Transverse colon (tissue), 4 donors: Measurements from ENCODE around the gene CFAP91. TPM values are rescaled to one million over a fixed set of nuclear protein-coding genes. Genes with fewer than 3 reads are reported as not detected.

Experiments used
- DNase-seq: peaks from one replicate; pipeline ENCODE4 v3.0.0-alpha.2; 2019
- H3K27ac ChIP-seq, 4 donors: fragments of 200-600 bp; sonication (generic); 2 replicates each; pipeline ENCODE4 v1.5.1; 2016 to 2018; ENCODE audit warnings: inconsistent platforms in 4 of 4
- H3K27me3 ChIP-seq: fragments of 200-600 bp; sonication (generic); 2 replicates; pipeline ENCODE4 v1.5.1; 2017; ENCODE audit warnings: inconsistent platforms
- H3K36me3 ChIP-seq, 4 donors: fragments of 200-600 bp; sonication (generic); 2 replicates each; pipeline ENCODE4 v1.5.1; 2017 to 2019; ENCODE audit warnings: inconsistent platforms in 4 of 4
- H3K4me1 ChIP-seq, 4 donors: fragments of 200-600 bp; sonication (generic); 2 replicates each; pipeline ENCODE4 v1.5.1; 2017 to 2020; ENCODE audit warnings: inconsistent platforms in 4 of 4
- H3K4me3 ChIP-seq, 4 donors: fragments of 200-600 bp; sonication (generic); 1 replicate in 1 of 4; 2 replicates in 3 of 4; pipeline versions ENCODE4 v1.5.1 to v1.6.1; 2017 to 2019; ENCODE audit warnings: inconsistent platforms in 4 of 4
- H3K9me3 ChIP-seq, 2 donors: fragments of 200-600 bp; sonication (generic); 2 replicates each; pipeline ENCODE4 v1.5.1; 2017 to 2019; ENCODE audit warnings: inconsistent platforms in 2 of 2
- CTCF ChIP-seq, 5 experiments: fragments of 200-600 bp in 3 of 5; fragments of 450-650 bp in 2 of 5; sonication (generic) in 3 of 5; IDR thresholded peaks; 1 replicate in 2 of 5; 2 replicates in 3 of 5; pipeline ENCODE4 v1.5.1; 2016 to 2017; ENCODE audit warnings: antibody characterized with exemption in 5 of 5, inconsistent platforms in 3 of 5, mild to moderate bottlenecking in 2 of 5, moderate library complexity in 1 of 5
- EP300 ChIP-seq: sonication (generic); formaldehyde crosslinking; IDR thresholded peaks from one replicate; pipeline ENCODE4 v1.6.1; 2017; ENCODE audit warnings: antibody characterized with exemption, low read depth
- POLR2A ChIP-seq: fragments of 450-650 bp; IDR thresholded peaks from one replicate; pipeline ENCODE4 v1.6.1; 2016; ENCODE audit warnings: antibody characterized with exemption, mild to moderate bottlenecking, moderate library complexity
- POLR2AphosphoS5 ChIP-seq, 3 donors: sonication (generic); formaldehyde crosslinking; IDR thresholded peaks; one replicate each; pipeline ENCODE4 v1.6.1; 2016; ENCODE audit warnings: antibody characterized with exemption in 3 of 3
- WGBS, 2 donors: methylation state at CpG; one replicate each; pipeline ENCODE4 v1.1.5; 2018; ENCODE audit warnings: low coverage in 1 of 2; 5-methylcytosine and 5-hydroxymethylcytosine counted together
- in situ Hi-C, 4 donors: fragments of 200-750 bp; cut with MboI; loops; one replicate each; pipeline versions ENCODE4 v1.15.0 to v1.15.1; 2017; ENCODE audit warnings: low sequenced_read_pairs in 3 of 4, low pct_ligation_motif_present in 1 of 4, low pct_unique_long_range_greater_than_20kb in 1 of 4
- intact Hi-C: fragments of 100-400 bp; cut with DNase I; formaldehyde crosslinking; loops from one replicate; pipeline ENCODE4 v1.15.1; 2023; ENCODE audit warnings: low total_unique reads
- total RNA-seq, 4 donors: library from RNA; depleted of rRNA; stranded (reverse); fragments of >200 nt; gene quantifications; one replicate each; pipeline ENCODE4 v1.1.0, GENCODE V29; 2016

The CFAP91 gene
- total RNA-seq: 1 to 10 TPM in 2 of 4 donors, not detected in 2; 1.4 to 5.4 TPM

- WGBS, 2 donors: 14 to 22% methylated on average over 1 to 48 of the region's 59 CpGs
- in situ Hi-C loops (no loop called here), intact Hi-C loops (no loop called here)
- H3K36me3 ChIP-seq: no peaks in the 10 kb centered on the region
- H3K4me1 ChIP-seq: peaks cover 0 to 32% (median 10%) of the 10 kb centered on the region in 4 donors
- H3K27ac ChIP-seq: peak within 1 kb of the TSS in 3 of 4 donors; percentile 25 to 53 (median 44)
- DNase-seq: peak; percentile 98
- TF ChIP-seq CTCF (IDR thresholded peaks at IDR 0.05) (no peak), POLR2AphosphoS5 (IDR thresholded peaks at IDR 0.05) (peak in 2 of 3 donors; percentile 13 to 44), EP300 (no peak), POLR2A (no peak)
- peaks cover 6% of the 10 kb centered on the region for H3K27me3 ChIP-seq
- H3K4me3 ChIP-seq: peak within 1 kb of the TSS; percentile 18 to 54 (median 32)
- no peaks in the 10 kb centered on the region for H3K9me3 ChIP-seq
Observed at GRCh38 chr3:119702530-119703527, at the start of gene CFAP91. Gene CFAP91 (plus strand): TSS chr3:119703022. CDS start chr3:119703099, 77 bp downstream.

GRCh38 chr3:119653876-119654275, 48.9 kb upstream of the CFAP91 start:
- H3K27me3 ChIP-seq: no peaks in the 10 kb centered on the region
- intact Hi-C loops (no loop called here), in situ Hi-C loops (no loop called here)
- 34 to 42% methylated on average over 2 of the region's 2 CpGs for WGBS, 2 donors
- H3K4me1 ChIP-seq: peaks cover 0 to 3% (median 0%) of the 10 kb centered on the region in 4 donors
- no peak overlapping the region for H3K4me3 ChIP-seq
- H3K9me3 ChIP-seq: no peaks in the 10 kb centered on the region
- DNase-seq: no peak
- H3K27ac ChIP-seq: no peak overlapping the region
- TF ChIP-seq POLR2A (no peak), EP300 (no peak), CTCF (IDR thresholded peaks at IDR 0.05) (no peak), POLR2AphosphoS5 (IDR thresholded peaks at IDR 0.05) (no peak)
- H3K36me3 ChIP-seq: no peaks in the 10 kb centered on the region

- no peak for DNase-seq
- Histone ChIP-seq H3K4me3 (peak overlapping the region in 1 of 4 donors; percentile 14), H3K4me1 (peaks cover 0 to 10% (median 0%) of the 10 kb centered on the region in 4 donors), H3K27ac (peak overlapping the region in 3 of 4 donors; percentile 10 to 84 (median 75)), H3K36me3 (no peaks in the 10 kb centered on the region), H3K27me3 (no peaks in the 10 kb centered on the region), H3K9me3 (no peaks in the 10 kb centered on the region)
- intact Hi-C loops: no loop called here
- no peak for TF ChIP-seq POLR2A
- TF ChIP-seq CTCF (IDR thresholded peaks at IDR 0.05): no peak
- TF ChIP-seq EP300: no peak
- no peak for TF ChIP-seq POLR2AphosphoS5 (IDR thresholded peaks at IDR 0.05)
- WGBS, 2 donors: 69 to 81% methylated on average over 4 of the region's 4 CpGs
- in situ Hi-C loops: no loop called here
Observed at GRCh38 chr3:119657887-119658702, 44.7 kb upstream of the CFAP91 start.

GRCh38 chr3:119658994-119659393, 43.8 kb upstream of the CFAP91 start:
- WGBS, 2 donors: 82 to 84% methylated on average over 2 of the region's 2 CpGs
- in situ Hi-C loops: no loop called here
- Histone ChIP-seq H3K9me3 (no peaks in the 10 kb centered on the region), H3K27ac (peak overlapping the region; percentile 65 to 84 (median 74)), H3K36me3 (no peaks in the 10 kb centered on the region), H3K4me3 (peak overlapping the region in 3 of 4 donors; percentile 5 to 34 (median 17)), H3K4me1 (peaks cover 0 to 12% (median 0%) of the 10 kb centered on the region in 4 donors), H3K27me3 (no peaks in the 10 kb centered on the region)
- DNase-seq: no peak
- TF ChIP-seq POLR2A: no peak
- no peak for TF ChIP-seq POLR2AphosphoS5 (IDR thresholded peaks at IDR 0.05)
- no peak for TF ChIP-seq EP300
- no peak for TF ChIP-seq CTCF (IDR thresholded peaks at IDR 0.05)
- intact Hi-C loops: no loop called here
